Measurements from ENCODE around the gene DMP1.

DMP1 gene

GRCh38 chr4:87616268-87616667 lies 33.8 kb upstream of the DMP1 start:
- Histone ChIP-seq H3K4me1 (ENCODE audit: low read length) (no peaks in the 10 kb centered on the region), H3K27ac (ENCODE audit: low read length) (no peak overlapping the region), H2AFZ (ENCODE audit: low read depth, low read length) (no peak overlapping the region), H3K4me2 (ENCODE audit: low read length) (no peak overlapping the region), H3K27me3 (ENCODE audit: low read depth, low read length) (peaks cover 20% of the 10 kb centered on the region), H3K9me3 (ENCODE audit: insufficient read depth, low read length) (no peaks in the 10 kb centered on the region), H3K4me3 (ENCODE audit: low read length) (no peak overlapping the region), H3K36me3 (replicated peaks; ENCODE audit: low read depth, low read length) (no peaks in the 10 kb centered on the region), H3K9ac (ENCODE audit: low read length) (no peak overlapping the region), H4K20me1 (ENCODE audit: insufficient read depth, low read length) (no peaks in the 10 kb centered on the region), H3K79me2 (ENCODE audit: low read length) (no peaks in the 10 kb centered on the region)
- TF ChIP-seq, protein P1, sequence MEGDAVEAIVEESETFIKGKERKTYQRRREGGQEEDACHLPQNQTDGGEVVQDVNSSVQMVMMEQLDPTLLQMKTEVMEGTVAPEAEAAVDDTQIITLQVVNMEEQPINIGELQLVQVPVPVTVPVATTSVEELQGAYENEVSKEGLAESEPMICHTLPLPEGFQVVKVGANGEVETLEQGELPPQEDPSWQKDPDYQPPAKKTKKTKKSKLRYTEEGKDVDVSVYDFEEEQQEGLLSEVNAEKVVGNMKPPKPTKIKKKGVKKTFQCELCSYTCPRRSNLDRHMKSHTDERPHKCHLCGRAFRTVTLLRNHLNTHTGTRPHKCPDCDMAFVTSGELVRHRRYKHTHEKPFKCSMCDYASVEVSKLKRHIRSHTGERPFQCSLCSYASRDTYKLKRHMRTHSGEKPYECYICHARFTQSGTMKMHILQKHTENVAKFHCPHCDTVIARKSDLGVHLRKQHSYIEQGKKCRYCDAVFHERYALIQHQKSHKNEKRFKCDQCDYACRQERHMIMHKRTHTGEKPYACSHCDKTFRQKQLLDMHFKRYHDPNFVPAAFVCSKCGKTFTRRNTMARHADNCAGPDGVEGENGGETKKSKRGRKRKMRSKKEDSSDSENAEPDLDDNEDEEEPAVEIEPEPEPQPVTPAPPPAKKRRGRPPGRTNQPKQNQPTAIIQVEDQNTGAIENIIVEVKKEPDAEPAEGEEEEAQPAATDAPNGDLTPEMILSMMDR (IDR thresholded peaks at IDR 0.05; ENCODE audit: low read depth, low read length), result no peak
- TF ChIP-seq EZH2phosphoT487 (IDR thresholded peaks at IDR 0.05; ENCODE audit: low read depth), result no peak

DNA sequence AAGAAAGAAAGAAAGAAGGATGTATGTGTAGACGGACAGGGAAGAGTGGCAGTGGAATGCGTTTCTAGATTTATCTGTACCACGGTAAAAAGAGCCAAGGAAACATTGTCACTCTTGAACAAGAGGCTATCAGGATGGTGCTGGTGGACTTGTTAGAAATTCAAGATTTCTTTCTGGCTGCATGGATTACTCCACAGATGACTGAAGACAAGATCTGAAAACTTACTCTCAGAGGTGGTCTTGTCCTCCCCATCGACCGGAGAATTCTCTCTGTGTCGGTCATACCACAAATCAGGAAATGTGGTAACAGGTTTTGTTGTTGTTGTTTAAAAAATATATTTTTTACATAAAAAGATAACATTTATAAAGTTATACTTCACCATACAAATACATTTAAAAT lies 30.0 kb upstream of the DMP1 start:
- no peak overlapping the region for H2AFZ ChIP-seq (ENCODE audit: low read depth, low read length)
- H3K27ac ChIP-seq (ENCODE audit: low read length), result no peak overlapping the region
- H4K20me1 ChIP-seq (ENCODE audit: insufficient read depth, low read length), result no peaks in the 10 kb centered on the region
- H3K9me3 ChIP-seq (ENCODE audit: insufficient read depth, low read length), result no peaks in the 10 kb centered on the region
- no peak overlapping the region for H3K9ac ChIP-seq (ENCODE audit: low read length)
- no peak overlapping the region for H3K4me2 ChIP-seq (ENCODE audit: low read length)
- no peaks in the 10 kb centered on the region for H3K36me3 ChIP-seq (replicated peaks; ENCODE audit: low read depth, low read length)
- H3K79me2 ChIP-seq (ENCODE audit: low read length), result no peaks in the 10 kb centered on the region
- H3K27me3 ChIP-seq (ENCODE audit: low read depth, low read length), result peaks cover 22% of the 10 kb centered on the region
- TF ChIP-seq, protein P1 (IDR thresholded peaks at IDR 0.05; ENCODE audit: low read depth, low read length), result no peak
- no peak for TF ChIP-seq EZH2phosphoT487 (IDR thresholded peaks at IDR 0.05; ENCODE audit: low read depth)
- peaks cover 8% of the 10 kb centered on the region for H3K4me1 ChIP-seq (ENCODE audit: low read length)
- H3K4me3 ChIP-seq (ENCODE audit: low read length), result no peak overlapping the region

GRCh38 chr4:87620491-87620890 lies 29.6 kb upstream of the DMP1 start:
- H4K20me1 ChIP-seq (ENCODE audit: insufficient read depth, low read length), result no peaks in the 10 kb centered on the region
- H3K9ac ChIP-seq (ENCODE audit: low read length), result no peak overlapping the region
- no peak overlapping the region for H3K4me2 ChIP-seq (ENCODE audit: low read length)
- H3K27ac ChIP-seq (ENCODE audit: low read length), result no peak overlapping the region
- peaks cover 22% of the 10 kb centered on the region for H3K27me3 ChIP-seq (ENCODE audit: low read depth, low read length)
- H2AFZ ChIP-seq (ENCODE audit: low read depth, low read length), result no peak overlapping the region
- peaks cover 8% of the 10 kb centered on the region for H3K4me1 ChIP-seq (ENCODE audit: low read length)
- no peaks in the 10 kb centered on the region for H3K79me2 ChIP-seq (ENCODE audit: low read length)
- H3K36me3 ChIP-seq (replicated peaks; ENCODE audit: low read depth, low read length), result no peaks in the 10 kb centered on the region
- TF ChIP-seq, protein P1 (IDR thresholded peaks at IDR 0.05; ENCODE audit: low read depth, low read length), result no peak
- no peak for TF ChIP-seq EZH2phosphoT487 (IDR thresholded peaks at IDR 0.05; ENCODE audit: low read depth)
- no peaks in the 10 kb centered on the region for H3K9me3 ChIP-seq (ENCODE audit: insufficient read depth, low read length)
- no peak overlapping the region for H3K4me3 ChIP-seq (ENCODE audit: low read length)

- Histone ChIP-seq H3K9ac (ENCODE audit: low read length) (no peak overlapping the region), H3K4me2 (ENCODE audit: low read length) (no peak overlapping the region), H3K36me3 (replicated peaks; ENCODE audit: low read depth, low read length) (no peaks in the 10 kb centered on the region), H3K79me2 (ENCODE audit: low read length) (no peaks in the 10 kb centered on the region), H3K4me1 (ENCODE audit: low read length) (peaks cover 8% of the 10 kb centered on the region), H3K27me3 (ENCODE audit: low read depth, low read length) (peaks cover 22% of the 10 kb centered on the region), H3K27ac (ENCODE audit: low read length) (no peak overlapping the region), H3K9me3 (ENCODE audit: insufficient read depth, low read length) (no peaks in the 10 kb centered on the region), H2AFZ (ENCODE audit: low read depth, low read length) (no peak overlapping the region), H4K20me1 (ENCODE audit: insufficient read depth, low read length) (no peaks in the 10 kb centered on the region), H3K4me3 (ENCODE audit: low read length) (no peak overlapping the region)
- TF ChIP-seq, protein P1 (IDR thresholded peaks at IDR 0.05; ENCODE audit: low read depth, low read length), result no peak
- no peak for TF ChIP-seq EZH2phosphoT487 (IDR thresholded peaks at IDR 0.05; ENCODE audit: low read depth)
These were observed 27.8 kb upstream of the DMP1 start for GRCh38 chr4:87622303-87622702.

Data from OCI-LY3 (cell line).